LNCAP (cell line): ENCODE measurements around the gene KLRB1.

ENCODE experiments used
- CTCF ChIP-seq: fragments of 450-650 bp; IDR thresholded peaks from 2 replicates; pipeline ENCODE4 v1.5.1; 2017; ENCODE audit warnings: mild to moderate bottlenecking

The KLRB1 gene

GRCh38 chr12:9607716-9608115 is at the start of gene KLRB1:
Gene KLRB1 (minus strand): TSS chr12:9607916. CDS start chr12:9607839, 77 bp downstream.
- no peak for TF ChIP-seq CTCF

- TF ChIP-seq CTCF: no peak
These were observed 43.6 kb upstream of the KLRB1 start for GRCh38 chr12:9651265-9651729.

- no peak for TF ChIP-seq CTCF
These were observed 42.4 kb upstream of the KLRB1 start for GRCh38 chr12:9650151-9650576.

- no peak for TF ChIP-seq CTCF
These were observed 41.8 kb upstream of the KLRB1 start for GRCh38 chr12:9649532-9649940.

GRCh38 chr12:9648701-9649531 is 41.2 kb upstream of the KLRB1 start:
- no peak for TF ChIP-seq CTCF

- no peak for TF ChIP-seq CTCF
These were observed 40.3 kb upstream of the KLRB1 start for GRCh38 chr12:9647825-9648700.

- no peak for TF ChIP-seq CTCF
These were observed 39.4 kb upstream of the KLRB1 start for GRCh38 chr12:9646794-9647781.
